Middle frontal gyrus (tissue), 1 donor: Measurements from ENCODE around the gene NKAIN1.
A peak's percentile ranks its signal among the peaks of the same experiment; 100 is the strongest.
"Not testable (repeated sequence)": the region's sequence is repeated elsewhere in the genome, so short reads cannot be mapped to it uniquely, and the experiment has no call there.

Experiments
- DNase-seq: peaks from one replicate; pipeline ENCODE4 v3.0.0-alpha.2; 2015; ENCODE audit warnings: low spot score; ENCODE audit errors: extremely low spot score

NKAIN1 gene

GRCh38 chr1:31198150-31198549 lies 41.5 kb downstream of the NKAIN1 start:
- no peak for DNase-seq

GRCh38 chr1:31196685-31197084 lies 43.0 kb downstream of the NKAIN1 start:
- no peak for DNase-seq

- not testable (repeated sequence) for DNase-seq
Observed at GRCh38 chr1:31195267-31195666, 44.4 kb downstream of the NKAIN1 start.

GRCh38 chr1:31193729-31194128 lies 46.0 kb downstream of the NKAIN1 start:
- no peak for DNase-seq

- DNase-seq = no peak
Observed at GRCh38 chr1:31191281-31191680, 48.4 kb downstream of the NKAIN1 start.

- DNase-seq = no peak
Observed at GRCh38 chr1:31189696-31190674, 49.7 kb downstream of the NKAIN1 start.

GRCh38 chr1:31183927-31184554 lies 55.6 kb downstream of the NKAIN1 start:
- no peak for DNase-seq

- no peak for DNase-seq
Observed at GRCh38 chr1:31183126-31183525, 56.6 kb downstream of the NKAIN1 start.

GRCh38 chr1:31182352-31182751 lies 57.3 kb downstream of the NKAIN1 start:
- DNase-seq = peak; percentile 23

- DNase-seq = no peak
Observed at GRCh38 chr1:31181515-31182343, 58.0 kb downstream of the NKAIN1 start.

GRCh38 chr1:31180338-31180737 lies 59.3 kb downstream of the NKAIN1 start:
- DNase-seq = no peak

GRCh38 chr1:31176291-31176690 lies 63.4 kb downstream of the NKAIN1 start:
- not testable (repeated sequence) for DNase-seq

- DNase-seq = no peak
Observed at GRCh38 chr1:31170486-31170735, 69.3 kb downstream of the NKAIN1 start.

- DNase-seq = no peak
Observed at GRCh38 chr1:31166462-31166861, 73.2 kb downstream of the NKAIN1 start.

GRCh38 chr1:31164291-31164690 lies 75.4 kb downstream of the NKAIN1 start:
- DNase-seq = no peak

GRCh38 chr1:31163866-31164265 lies 75.8 kb downstream of the NKAIN1 start:
- no peak for DNase-seq

- DNase-seq = no peak
Observed at GRCh38 chr1:31161571-31161970, 78.1 kb downstream of the NKAIN1 start.

- DNase-seq = no peak
Observed at GRCh38 chr1:31159869-31160611, 79.6 kb downstream of the NKAIN1 start.

- DNase-seq = no peak
Observed at GRCh38 chr1:31159323-31159722, 80.4 kb downstream of the NKAIN1 start.

- DNase-seq = no peak
Observed at GRCh38 chr1:31155216-31155806, 84.4 kb downstream of the NKAIN1 start.
